BJ (cell line): ENCODE data around the gene SH3RF1. TPM values are rescaled to one million over a fixed set of nuclear protein-coding genes. Genes with fewer than 3 reads are reported as not detected.

ENCODE experiments used
- CTCF ChIA-PET: fragments of 350-600 bp; formaldehyde crosslinking; extraction: SDS; loops from one replicate; lab custom pipeline; 2021; ENCODE audit warnings: antibody characterized with exemption, inconsistent platforms; lab: Yijun Ruan, JAX
- POLR2A ChIA-PET: fragments of 300-600 bp; sonication (Branson Sonifier 250); formaldehyde crosslinking; extraction: SDS; loops from one replicate; lab custom pipeline; 2021; ENCODE audit warnings: antibody characterized with exemption; lab: Charles Lee
- DNase-seq: peaks from one replicate; pipeline ENCODE4 v3.0.0-alpha.2; 2011; ENCODE audit warnings: low read depth
- H3K27me3 ChIP-seq: 2 replicates; pipeline ENCODE4 v1.6.0; 2011; ENCODE audit warnings: low read length; ENCODE audit not compliant: control insufficient read depth, insufficient read depth
- H3K36me3 ChIP-seq: 2 replicates; pipeline ENCODE4 v1.5.1; 2011; ENCODE audit warnings: low read length; ENCODE audit not compliant: control insufficient read depth, insufficient read depth
- H3K4me3 ChIP-seq: 2 replicates; pipeline ENCODE4 v1.5.1; 2011; ENCODE audit warnings: low read depth, mild to moderate bottlenecking, control low read depth, low read length
- polyA plus RNA-seq: library from polyadenylated mRNA; depleted of rRNA; stranded (reverse); fragments of >200 nt; gene quantifications from 2 replicates; pipeline ENCODE4 v1.2.3, GENCODE V29; 2011
- TF ChIP-seq, protein P1 (sequence below): IDR thresholded peaks from 2 replicates; pipeline ENCODE4 v1.5.1; 2011; ENCODE audit warnings: low read depth, mild to moderate bottlenecking, control low read depth, inconsistent platforms, low read length, moderate library complexity; ENCODE audit not compliant: insufficient read depth

The SH3RF1 gene
- polyA plus RNA-seq, 1 experiment, result 38.8 TPM

DNA sequence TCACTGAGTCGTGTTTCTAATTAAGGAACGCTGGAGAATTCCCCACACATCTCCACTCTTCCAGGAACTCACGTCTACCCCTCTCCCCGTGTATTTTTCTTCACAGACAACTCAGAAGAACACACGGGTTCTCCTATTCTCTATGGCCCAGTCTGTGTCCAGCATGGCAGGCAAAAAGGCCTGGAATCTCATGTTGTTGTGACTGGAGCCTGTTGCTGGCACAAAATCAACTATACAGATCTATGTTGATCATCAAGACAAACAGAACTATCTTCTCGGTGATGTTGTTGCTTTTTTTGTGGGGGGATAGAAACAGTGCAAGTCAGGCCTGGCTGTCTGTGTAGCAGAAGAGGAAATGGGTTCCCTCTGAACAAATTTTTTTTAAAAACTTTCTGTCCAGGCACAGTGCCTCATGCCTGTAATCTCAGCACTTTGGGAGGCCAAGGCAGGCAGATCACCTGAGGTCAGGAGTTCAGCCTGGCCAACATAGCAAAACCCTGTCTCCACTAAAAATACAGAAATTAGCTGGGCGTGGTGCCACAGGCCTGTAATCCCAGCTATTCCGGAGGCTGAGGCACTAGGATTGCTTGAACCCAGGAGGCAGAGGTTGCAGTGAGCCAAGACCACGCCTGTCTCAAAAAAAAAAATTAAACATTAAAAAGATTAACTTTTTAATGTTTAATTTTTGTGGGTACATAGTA lies 210.2 kb downstream of the SH3RF1 start:
- no peaks in the 10 kb centered on the region for H3K27me3 ChIP-seq
- no peak for DNase-seq
- H3K36me3 ChIP-seq, result no peaks in the 10 kb centered on the region
- no peak overlapping the region for H3K4me3 ChIP-seq
- TF ChIP-seq, protein P1, sequence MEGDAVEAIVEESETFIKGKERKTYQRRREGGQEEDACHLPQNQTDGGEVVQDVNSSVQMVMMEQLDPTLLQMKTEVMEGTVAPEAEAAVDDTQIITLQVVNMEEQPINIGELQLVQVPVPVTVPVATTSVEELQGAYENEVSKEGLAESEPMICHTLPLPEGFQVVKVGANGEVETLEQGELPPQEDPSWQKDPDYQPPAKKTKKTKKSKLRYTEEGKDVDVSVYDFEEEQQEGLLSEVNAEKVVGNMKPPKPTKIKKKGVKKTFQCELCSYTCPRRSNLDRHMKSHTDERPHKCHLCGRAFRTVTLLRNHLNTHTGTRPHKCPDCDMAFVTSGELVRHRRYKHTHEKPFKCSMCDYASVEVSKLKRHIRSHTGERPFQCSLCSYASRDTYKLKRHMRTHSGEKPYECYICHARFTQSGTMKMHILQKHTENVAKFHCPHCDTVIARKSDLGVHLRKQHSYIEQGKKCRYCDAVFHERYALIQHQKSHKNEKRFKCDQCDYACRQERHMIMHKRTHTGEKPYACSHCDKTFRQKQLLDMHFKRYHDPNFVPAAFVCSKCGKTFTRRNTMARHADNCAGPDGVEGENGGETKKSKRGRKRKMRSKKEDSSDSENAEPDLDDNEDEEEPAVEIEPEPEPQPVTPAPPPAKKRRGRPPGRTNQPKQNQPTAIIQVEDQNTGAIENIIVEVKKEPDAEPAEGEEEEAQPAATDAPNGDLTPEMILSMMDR, result no peak
- ChIA-PET CTCF (interaction anchor here (1.4 kb wide), 1 partner anchor 11 kb away, joined by 3 read pairs; no protein-coding TSS in a partner anchor), POLR2A (no interaction called here)

DNA sequence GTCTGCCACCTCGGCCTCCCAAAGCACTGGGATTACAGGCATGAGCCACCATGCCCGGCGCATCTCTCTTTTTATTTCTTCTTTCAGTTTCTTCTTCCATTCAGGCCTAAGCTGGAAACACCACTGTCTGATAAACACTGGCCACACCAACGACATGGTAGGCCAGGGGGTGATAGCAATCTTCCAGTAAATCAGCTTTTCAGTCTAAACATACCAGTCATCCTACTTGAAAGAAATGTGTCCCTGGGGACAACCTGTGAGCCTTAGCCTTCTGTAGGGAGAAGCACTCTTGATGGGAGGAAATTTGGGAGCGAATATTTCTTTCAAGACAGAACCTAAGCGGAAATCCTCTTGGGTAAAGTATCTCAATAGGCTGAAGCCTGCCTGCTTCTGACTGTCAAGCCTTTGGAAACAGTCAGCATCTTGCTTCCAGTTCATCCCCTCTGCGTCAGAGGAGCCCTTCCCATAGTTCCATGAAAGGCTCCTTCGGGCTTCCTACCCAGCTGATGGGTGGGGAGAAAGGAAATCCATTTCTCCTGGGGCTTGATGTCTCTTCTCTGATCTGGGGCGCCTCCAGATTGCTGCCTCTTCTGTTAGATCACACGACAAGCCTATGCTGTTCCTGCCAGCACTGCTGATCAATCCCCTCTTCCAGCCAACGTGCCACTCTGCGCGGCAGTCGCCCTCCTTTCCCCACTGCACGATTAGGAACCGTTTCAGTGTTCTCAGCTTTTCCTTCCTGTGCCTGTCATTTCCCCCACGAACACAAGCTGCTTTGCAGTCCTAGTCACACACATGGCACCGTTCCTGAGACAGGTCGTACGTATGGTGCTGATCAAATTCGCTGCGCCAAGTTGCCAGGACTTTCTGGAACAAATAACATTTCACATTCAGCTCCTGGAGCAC lies 211.2 kb downstream of the SH3RF1 start:
- Histone ChIP-seq H3K36me3 (no peaks in the 10 kb centered on the region), H3K4me3 (no peak overlapping the region), H3K27me3 (no peaks in the 10 kb centered on the region)
- TF ChIP-seq, protein P1, result no peak
- ChIA-PET CTCF (interaction anchor here (1.4 kb wide), 1 partner anchor 12 kb away, joined by 3 read pairs; no protein-coding TSS in a partner anchor), POLR2A (no interaction called here)
- DNase-seq, result no peak

DNA sequence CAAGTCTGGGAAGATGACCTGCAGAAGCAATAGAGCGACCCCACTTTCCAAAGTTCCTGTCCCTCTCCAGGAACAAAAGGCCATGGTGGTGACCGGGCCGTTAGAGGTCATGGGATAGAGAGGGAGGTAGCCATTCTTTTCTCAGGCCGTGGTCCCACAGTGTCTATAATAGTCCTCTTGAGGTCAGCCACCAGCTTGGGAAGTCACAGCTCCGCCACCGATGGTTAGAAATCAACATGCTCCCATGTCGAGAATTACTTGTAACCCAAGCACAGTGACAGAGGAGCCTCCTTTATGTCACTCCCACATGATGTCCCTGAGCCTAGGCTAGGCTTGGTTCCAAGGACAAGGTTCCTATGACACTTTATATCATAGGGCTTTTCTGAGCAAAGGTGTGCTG lies 212.4 kb downstream of the SH3RF1 start:
- no peaks in the 10 kb centered on the region for H3K36me3 ChIP-seq
- no peak for DNase-seq
- TF ChIP-seq, protein P1, result no peak
- ChIA-PET CTCF (interaction anchor here (0.5 to 1.0 kb wide), 2 partner anchors 16 to 494 kb away, joined by 3 read pairs; no protein-coding TSS in a partner anchor), POLR2A (no interaction called here)
- H3K4me3 ChIP-seq, result no peak overlapping the region
- H3K27me3 ChIP-seq, result no peaks in the 10 kb centered on the region

DNA sequence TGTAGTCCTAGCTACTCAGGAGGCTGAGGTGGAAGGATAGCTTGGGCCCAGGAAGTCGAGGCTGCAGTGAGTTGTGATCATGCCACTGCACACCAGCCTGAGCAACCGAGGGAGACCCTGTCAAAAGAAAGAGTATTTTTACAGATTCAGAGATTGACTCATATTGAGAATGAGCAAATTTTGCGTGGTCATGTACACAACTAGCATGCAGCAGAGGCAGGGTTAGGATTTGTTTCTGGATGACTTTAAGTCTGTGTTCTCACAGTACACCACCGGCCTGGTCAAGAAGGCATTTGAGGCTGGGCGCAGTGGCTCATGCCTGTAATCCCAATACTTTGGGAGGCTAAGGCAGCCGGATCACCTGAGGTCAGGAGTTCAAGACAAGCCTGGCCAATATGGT lies 215.9 kb downstream of the SH3RF1 start:
- Histone ChIP-seq H3K4me3 (no peak overlapping the region), H3K27me3 (no peaks in the 10 kb centered on the region), H3K36me3 (no peaks in the 10 kb centered on the region)
- TF ChIP-seq, protein P1, result no peak
- POLR2A ChIA-PET, result no interaction called here
- no peak for DNase-seq
- CTCF ChIA-PET, result no interaction called here

DNA sequence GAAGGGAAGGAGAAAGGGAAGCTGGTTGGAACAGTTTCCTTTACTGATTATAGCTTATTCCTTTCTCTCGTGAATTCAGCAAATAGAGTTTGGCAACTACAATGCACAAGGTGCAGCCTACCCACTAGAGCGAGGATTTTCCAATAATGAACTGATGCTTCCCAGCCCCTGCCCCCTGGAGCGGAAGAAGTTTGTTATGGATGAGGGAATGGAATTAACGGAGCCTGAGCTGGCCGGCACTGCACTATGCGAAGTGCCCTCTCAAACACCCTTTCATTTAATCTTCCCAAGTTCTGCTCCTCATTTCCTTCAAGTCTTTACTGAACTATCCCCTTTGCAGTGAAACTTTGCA lies 218.2 kb downstream of the SH3RF1 start:
- Histone ChIP-seq H3K36me3 (no peaks in the 10 kb centered on the region), H3K27me3 (no peaks in the 10 kb centered on the region), H3K4me3 (no peak overlapping the region)
- CTCF ChIA-PET, result no interaction called here
- no peak for DNase-seq
- POLR2A ChIA-PET, result no interaction called here
- TF ChIP-seq, protein P1, result no peak
